C4-2B (cell line): ENCODE measurements around the gene OR10A6.

Experiments
- ZFX ChIP-seq: fragments of 450-650 bp; IDR thresholded peaks from 2 replicates; pipeline ENCODE4 v1.6.1; 2017
- TF ChIP-seq, protein P1 (sequence below): fragments of 450-650 bp; conservative IDR thresholded peaks from 2 replicates; pipeline ENCODE4 v1.5.1; 2017; ENCODE audit warnings: mild to moderate bottlenecking

DNA sequence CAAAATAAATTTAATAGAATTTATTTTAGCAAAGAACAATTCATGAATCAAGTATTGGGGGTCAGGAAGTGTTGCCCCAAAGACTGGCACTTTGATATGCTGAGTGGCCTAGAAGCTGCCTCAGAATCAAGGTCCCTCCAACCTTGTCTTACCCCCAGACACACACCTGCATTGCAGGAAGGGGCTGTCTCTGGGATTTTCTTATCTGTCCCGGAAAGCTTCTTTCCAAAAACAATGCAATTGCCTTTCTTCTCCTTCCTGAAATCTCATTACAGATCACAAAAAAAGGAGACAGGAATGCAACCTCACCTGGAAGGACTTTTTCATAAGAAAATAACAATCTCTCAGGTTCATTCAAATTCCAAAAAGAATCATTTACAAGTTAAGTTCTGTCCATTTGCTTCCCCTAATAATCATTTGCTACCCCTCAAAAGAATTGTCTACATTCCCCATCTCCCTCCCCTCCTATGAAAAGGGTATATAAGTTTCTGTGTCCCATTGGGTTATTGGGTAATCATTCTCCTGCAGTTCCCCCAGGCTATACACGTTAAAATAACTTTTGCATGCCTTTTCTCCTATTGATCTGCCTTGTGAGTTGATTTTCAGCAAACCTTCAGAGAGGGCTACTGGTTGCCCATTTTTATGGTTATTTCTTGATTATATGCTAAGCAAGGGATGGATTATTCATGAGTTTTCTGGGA is 21.3 kb downstream of the OR10A6 start:
- TF ChIP-seq, protein P1, sequence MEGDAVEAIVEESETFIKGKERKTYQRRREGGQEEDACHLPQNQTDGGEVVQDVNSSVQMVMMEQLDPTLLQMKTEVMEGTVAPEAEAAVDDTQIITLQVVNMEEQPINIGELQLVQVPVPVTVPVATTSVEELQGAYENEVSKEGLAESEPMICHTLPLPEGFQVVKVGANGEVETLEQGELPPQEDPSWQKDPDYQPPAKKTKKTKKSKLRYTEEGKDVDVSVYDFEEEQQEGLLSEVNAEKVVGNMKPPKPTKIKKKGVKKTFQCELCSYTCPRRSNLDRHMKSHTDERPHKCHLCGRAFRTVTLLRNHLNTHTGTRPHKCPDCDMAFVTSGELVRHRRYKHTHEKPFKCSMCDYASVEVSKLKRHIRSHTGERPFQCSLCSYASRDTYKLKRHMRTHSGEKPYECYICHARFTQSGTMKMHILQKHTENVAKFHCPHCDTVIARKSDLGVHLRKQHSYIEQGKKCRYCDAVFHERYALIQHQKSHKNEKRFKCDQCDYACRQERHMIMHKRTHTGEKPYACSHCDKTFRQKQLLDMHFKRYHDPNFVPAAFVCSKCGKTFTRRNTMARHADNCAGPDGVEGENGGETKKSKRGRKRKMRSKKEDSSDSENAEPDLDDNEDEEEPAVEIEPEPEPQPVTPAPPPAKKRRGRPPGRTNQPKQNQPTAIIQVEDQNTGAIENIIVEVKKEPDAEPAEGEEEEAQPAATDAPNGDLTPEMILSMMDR = no peak
- TF ChIP-seq ZFX = no peak
